Measurements from ENCODE around the gene RAB4B. TPM values are rescaled to one million over a fixed set of nuclear protein-coding genes. Genes with fewer than 3 reads are reported as not detected.

The RAB4B gene
- total RNA-seq, 1 donor from 2014 or later: 43.2 TPM

DNA sequence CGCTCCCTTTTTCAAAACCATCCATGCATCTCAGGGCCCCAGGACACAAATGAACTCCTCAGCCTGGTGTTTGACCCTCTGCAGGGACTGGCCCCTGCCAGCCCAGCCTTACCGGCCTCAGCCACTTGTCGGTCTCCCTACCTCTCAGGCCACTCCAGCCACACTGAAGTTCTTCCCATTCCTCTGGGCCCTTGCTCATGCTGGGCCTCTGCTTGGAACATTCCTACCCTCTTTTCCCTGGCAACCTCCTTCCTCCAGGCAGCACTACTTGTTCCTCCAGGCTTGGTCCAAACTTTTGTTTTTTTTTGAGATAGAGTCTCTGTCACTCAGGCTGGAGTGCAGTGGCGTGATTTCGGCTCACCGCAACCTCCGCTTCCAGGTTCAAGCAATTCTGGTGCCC, 13.3 kb downstream of the RAB4B start:
- no peak for DNase-seq
- Mint-ChIP-seq H3K36me3 (ENCODE audit: unreplicated experiment) (no peaks in the 10 kb centered on the region), H3K4me3 (ENCODE audit: unreplicated experiment) (no peak overlapping the region), H3K9me3 (ENCODE audit: unreplicated experiment) (peaks cover 2% of the 10 kb centered on the region), H3K27me3 (ENCODE audit: unreplicated experiment) (peaks cover 4% of the 10 kb centered on the region), H3K27ac (ENCODE audit: unreplicated experiment) (no peak overlapping the region), H3K4me1 (ENCODE audit: low read depth, unreplicated experiment) (no peaks in the 10 kb centered on the region)
- TF ChIP-seq, protein P1, sequence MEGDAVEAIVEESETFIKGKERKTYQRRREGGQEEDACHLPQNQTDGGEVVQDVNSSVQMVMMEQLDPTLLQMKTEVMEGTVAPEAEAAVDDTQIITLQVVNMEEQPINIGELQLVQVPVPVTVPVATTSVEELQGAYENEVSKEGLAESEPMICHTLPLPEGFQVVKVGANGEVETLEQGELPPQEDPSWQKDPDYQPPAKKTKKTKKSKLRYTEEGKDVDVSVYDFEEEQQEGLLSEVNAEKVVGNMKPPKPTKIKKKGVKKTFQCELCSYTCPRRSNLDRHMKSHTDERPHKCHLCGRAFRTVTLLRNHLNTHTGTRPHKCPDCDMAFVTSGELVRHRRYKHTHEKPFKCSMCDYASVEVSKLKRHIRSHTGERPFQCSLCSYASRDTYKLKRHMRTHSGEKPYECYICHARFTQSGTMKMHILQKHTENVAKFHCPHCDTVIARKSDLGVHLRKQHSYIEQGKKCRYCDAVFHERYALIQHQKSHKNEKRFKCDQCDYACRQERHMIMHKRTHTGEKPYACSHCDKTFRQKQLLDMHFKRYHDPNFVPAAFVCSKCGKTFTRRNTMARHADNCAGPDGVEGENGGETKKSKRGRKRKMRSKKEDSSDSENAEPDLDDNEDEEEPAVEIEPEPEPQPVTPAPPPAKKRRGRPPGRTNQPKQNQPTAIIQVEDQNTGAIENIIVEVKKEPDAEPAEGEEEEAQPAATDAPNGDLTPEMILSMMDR (IDR thresholded peaks at IDR 0.05; ENCODE audit: partially characterized antibody, unreplicated experiment): no peak

DNA sequence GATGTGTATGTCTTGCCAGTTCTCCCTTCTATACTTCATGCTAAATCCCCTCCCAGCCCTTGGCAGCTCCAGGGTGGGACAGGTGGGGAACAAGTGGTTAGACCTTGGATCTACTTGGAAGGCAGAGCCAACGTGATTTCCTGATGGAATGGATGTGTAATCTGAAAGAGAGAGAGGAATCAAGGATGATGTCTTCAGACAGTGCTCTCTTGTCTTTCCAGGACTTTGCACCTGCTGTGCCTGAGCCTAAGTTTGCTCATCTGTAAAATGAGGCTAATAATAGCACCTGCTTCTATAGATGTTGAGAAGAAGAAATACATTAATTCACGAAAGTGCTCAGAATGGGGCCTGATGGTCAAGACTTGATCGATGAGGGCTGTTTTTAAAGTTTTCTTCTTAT, 13.9 kb downstream of the RAB4B start:
- DNase-seq: no peak
- no peak overlapping the region for H3K27ac Mint-ChIP-seq (ENCODE audit: unreplicated experiment)
- peaks cover 3% of the 10 kb centered on the region for H3K27me3 Mint-ChIP-seq (ENCODE audit: unreplicated experiment)
- H3K4me3 Mint-ChIP-seq (ENCODE audit: unreplicated experiment): no peak overlapping the region
- TF ChIP-seq, protein P1 (IDR thresholded peaks at IDR 0.05; ENCODE audit: partially characterized antibody, unreplicated experiment): no peak
- peaks cover 2% of the 10 kb centered on the region for H3K9me3 Mint-ChIP-seq (ENCODE audit: unreplicated experiment)
- no peaks in the 10 kb centered on the region for H3K36me3 Mint-ChIP-seq (ENCODE audit: unreplicated experiment)
- H3K4me1 Mint-ChIP-seq (ENCODE audit: low read depth, unreplicated experiment): no peaks in the 10 kb centered on the region

DNA sequence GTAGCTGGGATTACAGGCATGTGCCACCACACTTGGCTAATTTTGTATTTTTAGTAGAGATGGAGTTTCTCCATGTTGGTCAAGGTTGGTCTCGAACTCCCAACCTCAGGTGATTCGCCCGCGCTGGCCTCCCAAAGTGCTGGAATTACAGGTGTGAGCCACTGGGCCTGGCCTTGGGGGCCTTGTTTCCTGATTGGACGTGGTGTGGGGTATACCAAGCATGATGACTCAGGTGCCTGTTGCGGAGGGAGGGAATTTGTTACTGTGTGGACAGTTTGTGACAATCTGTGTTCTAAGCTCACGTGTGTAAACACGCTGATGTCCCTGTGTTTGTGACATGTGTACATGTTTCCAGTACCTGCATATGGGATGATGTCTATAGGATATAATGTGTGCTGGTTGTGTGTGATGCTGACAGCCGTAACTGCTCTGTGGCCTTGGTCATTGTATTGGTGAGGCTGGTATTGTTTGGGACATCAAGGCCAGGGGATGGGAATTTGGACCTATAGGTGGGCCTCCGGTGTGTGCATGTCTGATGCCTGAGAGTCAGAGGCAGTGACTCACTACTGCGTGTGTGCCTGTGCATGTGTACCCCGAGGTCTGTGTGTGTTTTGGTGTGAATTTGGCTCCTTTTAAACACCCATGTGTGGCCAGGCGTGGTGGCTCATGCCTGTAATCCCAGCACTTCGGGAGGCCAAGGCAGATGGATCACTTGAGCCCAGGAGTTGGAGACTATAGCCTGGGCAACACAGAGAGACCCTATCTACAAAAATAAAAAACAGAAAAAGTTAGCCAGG, 19.3 kb downstream of the RAB4B start:
- TF ChIP-seq, protein P1 (IDR thresholded peaks at IDR 0.05; ENCODE audit: partially characterized antibody, unreplicated experiment): no peak
- Mint-ChIP-seq H3K27ac (ENCODE audit: unreplicated experiment) (peak overlapping the region; percentile 48), H3K27me3 (ENCODE audit: unreplicated experiment) (peaks cover 5% of the 10 kb centered on the region), H3K4me1 (ENCODE audit: low read depth, unreplicated experiment) (peaks cover 10% of the 10 kb centered on the region), H3K4me3 (ENCODE audit: unreplicated experiment) (peak overlapping the region; percentile 28), H3K36me3 (ENCODE audit: unreplicated experiment) (no peaks in the 10 kb centered on the region), H3K9me3 (ENCODE audit: unreplicated experiment) (peaks cover 13% of the 10 kb centered on the region)
- DNase-seq: no peak

DNA sequence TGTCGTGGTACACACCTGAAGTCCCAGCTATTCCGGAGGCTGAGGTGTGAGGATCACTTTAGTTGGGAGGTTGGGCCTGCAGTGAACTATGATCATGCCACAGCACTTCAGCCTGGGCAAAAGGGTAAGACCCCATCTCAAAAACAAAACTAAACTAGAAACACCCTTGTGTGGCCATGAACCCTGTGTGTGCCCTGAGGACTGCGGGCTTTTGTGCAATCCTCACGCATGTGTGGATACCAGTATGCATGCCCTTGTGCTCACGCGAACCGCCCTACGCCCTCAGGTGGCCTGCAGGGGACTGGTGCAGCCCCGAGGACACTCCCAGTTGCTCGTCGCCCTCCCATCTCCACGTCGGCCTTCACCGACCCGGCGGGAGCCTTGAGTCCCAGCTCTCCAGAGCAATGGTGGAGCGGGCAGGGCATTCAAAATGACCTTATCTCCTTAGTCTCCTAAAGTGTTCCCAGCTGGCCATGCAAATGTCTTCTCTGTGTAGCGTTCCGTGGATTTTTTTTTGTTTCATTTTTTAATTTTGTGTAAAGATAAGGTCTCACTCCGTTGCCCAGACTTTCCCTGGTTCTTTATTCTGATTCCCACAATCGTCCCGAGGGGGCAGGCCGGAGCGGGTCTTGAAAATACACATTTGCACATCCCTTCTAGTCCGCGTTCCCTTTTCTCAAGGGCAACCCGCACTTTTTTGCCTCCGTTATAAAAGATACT, 20.1 kb downstream of the RAB4B start:
- H3K36me3 Mint-ChIP-seq (ENCODE audit: unreplicated experiment): no peaks in the 10 kb centered on the region
- peaks cover 5% of the 10 kb centered on the region for H3K27me3 Mint-ChIP-seq (ENCODE audit: unreplicated experiment)
- peak overlapping the region; percentile 87 for H3K27ac Mint-ChIP-seq (ENCODE audit: unreplicated experiment)
- H3K9me3 Mint-ChIP-seq (ENCODE audit: unreplicated experiment): peaks cover 14% of the 10 kb centered on the region
- peak overlapping the region; percentile 95 for H3K4me3 Mint-ChIP-seq (ENCODE audit: unreplicated experiment)
- H3K4me1 Mint-ChIP-seq (ENCODE audit: low read depth, unreplicated experiment): peaks cover 18% of the 10 kb centered on the region
- TF ChIP-seq, protein P1 (IDR thresholded peaks at IDR 0.05; ENCODE audit: partially characterized antibody, unreplicated experiment): peak; percentile 29
- DNase-seq: peak; percentile 76
